HG02981 (cell line): ENCODE measurements around the gene GTSE1.
A peak's percentile ranks its signal among the peaks of the same experiment; 100 is the strongest.
"Not testable (repeated sequence)": the region's sequence is repeated elsewhere in the genome, so short reads cannot be mapped to it uniquely, and the experiment has no call there.

Experiments
- ATAC-seq: cut with Tn5 transposase; IDR thresholded peaks from one replicate; pipeline ENCODE4 v1.9.1; 2021; ENCODE audit warnings: mild to moderate bottlenecking, moderate library complexity; ENCODE audit not compliant: unreplicated experiment

The GTSE1 gene

GRCh38 chr22:46292173-46292572 is 4.5 kb upstream of the GTSE1 start:
- no peak for ATAC-seq

GRCh38 chr22:46292732-46293131 is 3.9 kb upstream of the GTSE1 start:
- no peak for ATAC-seq

GRCh38 chr22:46293577-46294260 is 3.0 kb upstream of the GTSE1 start:
- ATAC-seq = no peak

GRCh38 chr22:46294784-46295183 is 1.9 kb upstream of the GTSE1 start:
- no peak for ATAC-seq

GRCh38 chr22:46295277-46295971 is 1.2 kb upstream of the GTSE1 start:
- ATAC-seq = no peak

GRCh38 chr22:46297151-46297812 is 612 bp downstream of the GTSE1 start:
- peak; percentile 14 for ATAC-seq

GRCh38 chr22:46299101-46299500 is 2.4 kb downstream of the GTSE1 start:
- no peak for ATAC-seq

- ATAC-seq = no peak
Measured at GRCh38 chr22:46300491-46300890, 3.8 kb downstream of the GTSE1 start.

GRCh38 chr22:46303347-46303965 is 6.8 kb downstream of the GTSE1 start:
- no peak for ATAC-seq

- no peak for ATAC-seq
Measured at GRCh38 chr22:46308283-46308988, 11.8 kb downstream of the GTSE1 start.

- ATAC-seq = no peak
Measured at GRCh38 chr22:46309526-46310085, 12.9 kb downstream of the GTSE1 start.

- no peak for ATAC-seq
Measured at GRCh38 chr22:46312056-46312455, 15.4 kb downstream of the GTSE1 start.

- ATAC-seq = not testable (repeated sequence)
Measured at GRCh38 chr22:46312848-46313247, 16.2 kb downstream of the GTSE1 start.

- no peak for ATAC-seq
Measured at GRCh38 chr22:46315976-46316375, 19.3 kb downstream of the GTSE1 start.

GRCh38 chr22:46317646-46318045 is 21.0 kb downstream of the GTSE1 start:
- no peak for ATAC-seq

- no peak for ATAC-seq
Measured at GRCh38 chr22:46318576-46318975, 21.9 kb downstream of the GTSE1 start.

GRCh38 chr22:46319319-46319718 is 22.6 kb downstream of the GTSE1 start:
- no peak for ATAC-seq

GRCh38 chr22:46320166-46320710 is 23.6 kb downstream of the GTSE1 start:
- ATAC-seq = no peak

GRCh38 chr22:46320716-46321386 is 24.2 kb downstream of the GTSE1 start:
- no peak for ATAC-seq

- ATAC-seq = no peak
Measured at GRCh38 chr22:46322711-46323110, 26.0 kb downstream of the GTSE1 start.
